HG03039 (cell line): Measurements from ENCODE around the gene RUSF1.
"Not testable (repeated sequence)": the region's sequence is repeated elsewhere in the genome, so short reads cannot be mapped to it uniquely, and the experiment has no call there.

Experiments used
- ATAC-seq: cut with Tn5 transposase; IDR thresholded peaks from one replicate; pipeline ENCODE4 v1.9.1; 2021; ENCODE audit warnings: mild to moderate bottlenecking, moderate library complexity; ENCODE audit not compliant: unreplicated experiment

RUSF1 gene

DNA sequence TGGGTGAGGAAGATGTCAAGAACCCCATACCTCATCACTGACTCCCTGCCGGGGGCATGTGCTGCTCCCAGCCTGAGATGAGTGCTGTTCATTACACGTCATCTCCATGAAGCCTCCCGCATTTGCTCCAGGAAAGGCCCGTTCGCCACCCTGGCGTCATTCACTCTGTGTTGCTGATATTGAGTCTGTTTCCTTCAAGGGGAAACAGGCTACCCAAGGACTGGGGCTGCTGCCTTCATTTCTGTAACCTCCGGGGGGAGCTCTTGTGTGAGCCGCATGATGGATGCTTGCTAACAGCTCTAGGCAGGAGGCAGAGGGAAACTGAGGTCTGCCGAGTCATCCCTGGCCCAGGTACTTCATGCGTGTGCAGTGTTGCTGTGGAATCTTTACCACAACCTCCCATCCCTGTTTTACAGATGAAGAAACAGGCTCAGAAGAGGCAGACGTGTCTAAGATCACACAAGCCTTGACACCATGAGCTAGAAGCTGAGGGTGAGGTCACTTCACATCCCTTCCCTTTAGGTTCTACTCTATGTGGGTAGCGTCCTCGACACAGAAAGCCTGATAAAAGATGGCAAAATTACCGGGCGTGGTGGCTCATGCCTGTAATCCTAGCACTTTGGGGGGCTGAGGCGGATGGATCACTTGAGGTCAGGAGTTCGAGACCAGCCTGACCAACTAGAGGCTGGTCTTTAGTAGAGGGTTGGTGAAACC, 52.4 kb downstream of the RUSF1 start:
- ATAC-seq, result no peak

DNA sequence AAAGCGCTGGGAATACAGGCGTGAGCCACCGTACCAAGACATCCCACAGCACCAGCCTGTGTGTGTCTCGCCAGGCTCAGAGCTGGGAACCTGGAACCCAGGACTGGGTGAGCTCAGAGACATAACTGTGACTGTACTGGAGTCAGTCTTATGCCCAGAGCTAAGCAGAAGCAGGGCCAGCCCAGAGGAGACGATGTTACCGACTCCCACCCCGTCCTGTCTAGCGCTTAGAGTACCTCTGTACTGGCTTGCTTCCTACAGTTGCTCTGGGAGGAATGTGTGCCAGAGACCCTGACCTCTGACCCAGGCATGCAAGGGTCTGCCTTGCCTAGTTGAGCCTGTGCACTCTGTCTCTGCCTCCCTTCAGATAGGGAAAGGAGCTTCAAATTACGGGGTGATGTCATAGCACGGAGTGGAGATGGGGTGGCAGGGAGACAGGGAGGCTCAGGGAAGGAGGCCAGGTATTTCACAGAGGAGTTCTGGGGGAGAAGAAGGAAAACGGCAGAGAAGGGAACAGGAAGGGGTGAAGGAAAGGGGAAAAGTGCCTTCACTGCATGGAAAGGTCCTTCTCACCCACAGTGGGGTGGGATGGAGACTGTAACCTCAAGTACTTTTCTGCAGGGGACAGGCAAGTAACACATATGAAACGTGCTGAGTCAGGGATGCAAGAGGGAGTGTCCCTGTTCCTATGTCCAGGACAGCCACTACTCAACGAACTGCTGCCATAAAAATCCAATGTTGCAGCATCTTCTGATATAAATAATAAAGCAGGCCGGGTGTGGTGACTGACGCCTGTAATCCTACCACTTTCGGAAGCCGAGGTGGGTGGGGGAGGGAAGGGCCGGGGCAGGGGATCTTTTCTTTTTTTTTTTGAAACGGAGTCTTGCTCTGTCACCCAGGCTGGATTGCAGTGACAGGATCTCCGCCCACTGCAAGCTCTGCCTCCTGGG, 54.7 kb downstream of the RUSF1 start:
- ATAC-seq, result no peak

DNA sequence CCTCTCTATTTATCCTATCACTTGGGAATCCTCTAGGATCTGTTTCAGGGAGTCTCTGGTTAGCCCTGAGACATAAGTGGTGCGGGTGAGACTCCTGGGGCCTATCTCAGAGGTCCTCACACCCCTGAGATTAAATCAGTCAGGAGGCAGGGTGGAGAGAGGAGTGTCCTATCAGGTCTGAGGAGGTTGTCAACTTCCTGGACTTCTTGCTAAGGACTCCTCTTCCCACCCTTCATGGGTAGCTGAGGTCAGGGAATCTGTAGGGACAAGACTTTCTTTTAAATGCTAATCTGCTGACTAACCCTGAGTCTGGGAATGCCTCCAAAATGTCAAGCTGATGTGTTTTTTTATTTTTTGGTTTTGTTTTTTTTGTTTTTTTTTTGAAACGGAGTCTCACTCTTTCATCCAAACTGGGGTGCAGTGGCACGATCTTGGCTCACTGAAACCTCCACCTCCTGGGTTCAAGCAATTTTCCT, 55.5 kb downstream of the RUSF1 start:
- ATAC-seq, result no peak

DNA sequence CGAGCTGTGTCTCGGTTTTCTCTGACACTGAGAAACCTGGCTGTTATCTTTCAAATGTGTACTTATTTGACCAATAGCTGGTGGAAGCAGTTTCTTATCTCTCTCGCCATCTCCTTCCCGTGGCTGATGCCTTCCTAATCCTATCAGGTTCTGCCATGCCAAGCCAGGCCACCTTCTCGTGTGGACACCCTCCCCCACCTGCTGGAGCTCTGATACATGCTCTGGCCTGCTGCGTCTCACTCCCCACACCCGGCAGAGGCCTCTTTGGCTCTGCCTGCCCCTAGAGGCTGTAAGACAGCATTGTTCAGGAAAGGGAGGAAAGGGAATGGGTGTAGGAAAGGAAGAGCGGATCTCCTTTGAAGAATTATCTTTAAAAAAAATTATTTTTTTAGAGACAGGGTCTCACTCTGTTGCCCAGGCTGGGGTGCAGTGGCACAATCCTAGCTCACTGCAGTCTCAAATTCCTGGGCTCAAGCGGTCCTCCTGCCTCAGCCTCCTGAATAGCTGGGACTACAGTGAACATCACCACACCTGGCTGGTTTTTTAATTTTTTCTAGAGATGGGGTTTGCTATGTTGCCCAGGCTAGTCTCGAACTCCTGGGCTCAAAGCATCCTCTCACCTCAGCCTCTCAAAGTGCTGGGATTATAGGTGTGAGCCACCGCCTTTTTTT, 56.4 kb downstream of the RUSF1 start:
- no peak for ATAC-seq

DNA sequence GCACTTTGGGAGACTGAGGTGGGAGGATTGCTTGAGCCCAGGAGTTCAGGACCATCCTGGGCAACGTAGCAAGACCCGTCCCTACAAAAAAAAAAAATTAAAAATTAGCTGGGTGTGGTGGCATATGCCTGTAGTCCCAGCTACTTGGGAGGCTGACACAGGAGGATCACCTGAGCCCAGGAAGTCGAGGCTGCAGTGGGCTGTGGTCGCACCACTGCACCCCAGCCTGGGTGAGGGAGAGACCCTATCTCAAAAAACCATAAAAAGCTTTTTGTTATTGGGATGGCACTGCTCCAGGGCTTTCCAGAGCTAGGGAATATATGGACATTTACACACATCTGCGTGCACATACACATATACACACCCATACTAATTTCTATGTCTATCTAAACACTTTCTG, 57.0 kb downstream of the RUSF1 start:
- no peak for ATAC-seq

DNA sequence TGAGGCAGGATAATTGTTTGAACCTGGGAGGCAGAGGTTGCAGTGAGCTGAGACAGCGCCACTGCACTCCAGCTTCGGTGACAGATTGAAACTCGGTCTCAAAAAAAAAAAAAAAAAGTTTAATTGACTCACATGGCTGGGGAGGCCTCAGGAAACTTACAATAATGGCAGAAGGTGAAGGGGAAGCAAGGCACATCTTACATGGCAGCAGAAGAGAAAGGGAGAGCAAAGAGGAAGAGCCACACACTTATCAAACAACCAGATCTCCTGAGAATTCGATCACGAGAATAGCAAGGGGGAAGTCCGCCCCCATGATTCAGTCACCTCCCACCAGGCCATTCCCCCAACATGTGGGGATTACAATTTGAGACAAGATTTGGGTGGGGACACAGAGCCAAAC, 62.3 kb downstream of the RUSF1 start:
- not testable (repeated sequence) for ATAC-seq

DNA sequence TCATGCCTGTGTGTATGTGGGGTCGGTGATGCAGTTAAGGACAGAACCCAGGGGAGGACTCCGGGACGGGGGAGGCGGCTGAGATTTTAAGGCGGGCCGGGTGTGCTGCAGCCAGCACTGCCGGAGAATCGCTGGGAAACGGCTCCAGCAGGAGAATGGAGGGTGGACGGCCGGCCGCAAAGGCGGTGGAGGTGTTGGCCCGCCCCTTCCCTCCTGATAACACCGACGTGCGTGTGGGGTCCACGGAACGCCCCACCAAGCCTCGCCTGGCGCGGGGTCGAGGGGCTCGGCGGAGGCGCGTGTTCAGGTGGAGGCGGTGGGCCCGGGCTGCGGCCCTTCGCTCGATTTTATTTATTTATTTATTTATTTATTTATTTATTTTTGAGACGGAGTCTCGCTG, 66.2 kb downstream of the RUSF1 start:
- ATAC-seq, result no peak

DNA sequence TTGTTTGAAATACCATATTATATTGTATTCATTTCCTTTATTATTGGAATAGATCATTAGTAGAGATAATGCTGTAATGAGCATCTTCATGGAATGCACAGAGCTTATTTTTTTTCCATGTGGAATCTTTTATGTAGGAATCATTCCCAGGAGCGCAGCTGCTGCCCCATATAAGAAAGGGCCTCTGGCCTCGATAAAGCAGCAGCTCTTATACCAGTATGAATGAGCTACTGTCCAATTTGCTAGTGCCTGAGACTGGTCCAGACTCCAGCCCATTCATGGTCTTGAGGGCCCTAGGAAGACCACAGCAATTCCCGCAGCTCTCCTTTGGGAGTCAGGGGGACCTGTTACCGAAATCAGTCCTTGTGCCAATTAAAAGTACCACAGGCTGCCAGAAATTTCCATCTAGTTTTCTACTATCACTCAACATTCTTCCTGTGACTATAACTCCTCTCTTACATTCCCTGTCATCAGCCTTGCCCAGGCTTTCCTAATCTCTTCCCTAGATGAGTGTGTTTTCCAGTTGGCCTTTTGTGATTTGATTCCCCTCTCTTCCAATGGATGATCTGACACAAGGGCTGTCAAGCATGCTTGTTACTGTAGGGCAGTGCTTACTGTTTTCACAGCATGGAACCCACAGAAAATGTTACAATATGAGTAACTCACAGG, 67.5 kb downstream of the RUSF1 start:
- no peak for ATAC-seq

DNA sequence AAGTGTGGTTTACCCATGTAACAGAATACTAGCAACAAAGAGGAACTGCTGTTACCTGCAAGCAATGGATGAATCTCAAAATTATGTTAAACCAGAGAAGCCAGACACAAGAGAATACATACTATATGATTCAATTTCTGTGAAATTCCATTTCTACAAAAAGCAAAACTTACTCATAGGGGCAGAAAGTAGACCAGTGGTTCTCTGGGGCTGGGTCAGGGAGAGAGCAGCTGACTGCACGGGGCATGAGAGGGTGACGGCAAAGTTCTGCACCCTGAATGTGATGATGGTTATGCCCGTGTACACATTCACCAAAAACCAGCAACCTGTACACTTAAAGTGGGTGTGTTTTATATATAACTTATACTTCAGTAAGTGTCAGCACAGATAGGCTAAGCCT, 68.7 kb downstream of the RUSF1 start:
- ATAC-seq, result no peak
